Neural cell (in vitro differentiated cells): Measurements from ENCODE around the gene FMN2. TPM values are rescaled to one million over a fixed set of nuclear protein-coding genes. Genes with fewer than 3 reads are reported as not detected.

ENCODE experiments used
- H2AFZ ChIP-seq: fragments of 200-600, 300-800 bp; sonication (generic), shearing (Covaris generic); 2 replicates; pipeline ENCODE4 v1.6.0; 2014; ENCODE audit warnings: low read depth, mild to moderate bottlenecking, antibody characterized with exemption, low read length, moderate library complexity
- H3F3A ChIP-seq: fragments of 200-600 bp; shearing (Covaris generic); 2 replicates; pipeline ENCODE4 v1.6.1; 2016; ENCODE audit warnings: mild to moderate bottlenecking, moderate library complexity, mixed read lengths, antibody characterized with exemption, low read length; ENCODE audit not compliant: insufficient read depth, poor library complexity, severe bottlenecking
- H3K27ac ChIP-seq: fragments of 200-600, 300-800 bp; sonication (generic), shearing (Covaris generic); 2 replicates; pipeline ENCODE4 v1.5.1; 2014; ENCODE audit warnings: mild to moderate bottlenecking, low read length, moderate library complexity
- H3K27me3 ChIP-seq: fragments of 300-800, 200-600 bp; sonication (generic), shearing (Covaris generic); 2 replicates; pipeline ENCODE4 v1.6.0; 2014; ENCODE audit warnings: mild to moderate bottlenecking, low read depth, low read length, moderate library complexity; ENCODE audit not compliant: insufficient read depth
- H3K36me3 ChIP-seq: fragments of 300-800, 200-600 bp; sonication (generic), shearing (Covaris generic); 2 replicates; pipeline ENCODE4 v1.5.1; 2014; ENCODE audit warnings: mild to moderate bottlenecking, antibody characterized with exemption, low read length, moderate library complexity; ENCODE audit not compliant: insufficient read depth
- H3K4me2 ChIP-seq: fragments of 300-800, 200-600 bp; sonication (generic), shearing (Covaris generic); 2 replicates; pipeline ENCODE4 v1.6.0; 2014; ENCODE audit warnings: mild to moderate bottlenecking, low read length
- H3K4me3 ChIP-seq: fragments of 300-800, 200-600 bp; sonication (generic), shearing (Covaris generic); 2 replicates; pipeline ENCODE4 v1.5.1; 2014; ENCODE audit warnings: mild to moderate bottlenecking, low read length, moderate library complexity
- H3K79me2 ChIP-seq: fragments of 200-600 bp; shearing (Covaris generic); replicated peaks from 2 replicates; pipeline ENCODE4 v1.6.0; 2014; ENCODE audit warnings: mild to moderate bottlenecking, low read length, moderate library complexity; ENCODE audit not compliant: insufficient read depth
- H3K9ac ChIP-seq: fragments of 300-800, 200-600 bp; sonication (generic), shearing (Covaris generic); 2 replicates; pipeline ENCODE4 v1.6.1; 2016; ENCODE audit warnings: mild to moderate bottlenecking, low read length, mixed read lengths
- H3K9me2 ChIP-seq: fragments of 200-600 bp; shearing (Covaris generic); 2 replicates; pipeline ENCODE4 v1.6.1; 2016; ENCODE audit warnings: mild to moderate bottlenecking, low read length, mixed read lengths; ENCODE audit not compliant: insufficient read depth
- H3K9me3 ChIP-seq: fragments of 200-600, 300-800 bp; sonication (generic), shearing (Covaris generic); 2 replicates; pipeline ENCODE4 v1.6.1; 2016; ENCODE audit warnings: mild to moderate bottlenecking, mixed run types, low read length, moderate library complexity, mixed read lengths
- H4K20me1 ChIP-seq: fragments of 200-600 bp; shearing (Covaris generic); 2 replicates; pipeline ENCODE4 v1.6.1; 2016; ENCODE audit warnings: mild to moderate bottlenecking, mixed run types; ENCODE audit not compliant: insufficient read depth
- CTCF ChIP-seq: fragments of 450-650 bp; IDR thresholded peaks from 2 replicates; pipeline ENCODE4 v1.5.1; 2014; ENCODE audit warnings: antibody characterized with exemption, mild to moderate bottlenecking, moderate library complexity; ENCODE audit not compliant: poor library complexity, severe bottlenecking
- EP300 ChIP-seq: fragments of 450-650 bp; conservative IDR thresholded peaks from 2 replicates; pipeline ENCODE4 v1.6.1; 2014; ENCODE audit warnings: antibody characterized with exemption, mild to moderate bottlenecking, moderate library complexity; ENCODE audit not compliant: poor library complexity, severe bottlenecking
- EZH2 ChIP-seq: fragments of 200-600, 300-800 bp; shearing (Covaris generic), sonication (generic); IDR thresholded peaks from 2 replicates; pipeline ENCODE4 v1.6.1; 2014; ENCODE audit warnings: antibody characterized with exemption, low read length, borderline replicate concordance, mild to moderate bottlenecking; ENCODE audit not compliant: insufficient read depth, poor library complexity, severe bottlenecking
- MXI1 ChIP-seq: fragments of 450-650 bp; conservative IDR thresholded peaks from 2 replicates; pipeline ENCODE4 v1.6.1; 2014; ENCODE audit warnings: antibody characterized with exemption, mild to moderate bottlenecking; ENCODE audit not compliant: poor library complexity, severe bottlenecking
- POLR2AphosphoS5 ChIP-seq: IDR thresholded peaks from 2 replicates; pipeline ENCODE4 v1.6.1; 2012
- RAD21 ChIP-seq: fragments of 450-650 bp; conservative IDR thresholded peaks from 2 replicates; pipeline ENCODE4 v1.6.1; 2014; ENCODE audit warnings: antibody characterized with exemption, mild to moderate bottlenecking, moderate library complexity
- REST ChIP-seq: IDR thresholded peaks from 2 replicates; pipeline ENCODE4 v1.6.1; 2012; ENCODE audit warnings: borderline replicate concordance
- SMC3 ChIP-seq: fragments of 450-650 bp; conservative IDR thresholded peaks from 2 replicates; pipeline ENCODE4 v1.6.1; 2014; ENCODE audit warnings: antibody characterized with exemption, mild to moderate bottlenecking, moderate library complexity; ENCODE audit not compliant: poor library complexity
- TAF1 ChIP-seq: IDR thresholded peaks from 2 replicates; pipeline ENCODE4 v1.6.1; 2012; ENCODE audit warnings: low read depth
- polyA plus RNA-seq: library from polyadenylated mRNA; depleted of rRNA; stranded (reverse); fragments of >200 nt; gene quantifications from 2 replicates; pipeline ENCODE4 v1.2.3, GENCODE V29; 2014

The FMN2 gene
- polyA plus RNA-seq, 1 donor from 2014 or later: 23.9 TPM

- H3K9me2 ChIP-seq: no peaks in the 10 kb centered on the region
- H3K9me3 ChIP-seq: no peaks in the 10 kb centered on the region
- no peaks in the 10 kb centered on the region for H3K36me3 ChIP-seq
- H2AFZ ChIP-seq: no peak overlapping the region
- no peak overlapping the region for H3K9ac ChIP-seq
- H3K4me3 ChIP-seq: no peak overlapping the region
- no peak overlapping the region for H3K27ac ChIP-seq
- TF ChIP-seq SMC3: no peak
- TF ChIP-seq TAF1: no peak
- TF ChIP-seq EP300: no peak
- TF ChIP-seq REST: no peak
- no peak for TF ChIP-seq CTCF
- no peak for TF ChIP-seq EZH2
- no peak for TF ChIP-seq RAD21
- TF ChIP-seq POLR2AphosphoS5: no peak
- no peak for TF ChIP-seq MXI1
- no peaks in the 10 kb centered on the region for H3K79me2 ChIP-seq
- H3K27me3 ChIP-seq: no peaks in the 10 kb centered on the region
- no peaks in the 10 kb centered on the region for H4K20me1 ChIP-seq
- no peak overlapping the region for H3K4me2 ChIP-seq
- no peaks in the 10 kb centered on the region for H3F3A ChIP-seq
Measured at GRCh38 chr1:240207073-240207709, 115.5 kb downstream of the FMN2 start.

DNA sequence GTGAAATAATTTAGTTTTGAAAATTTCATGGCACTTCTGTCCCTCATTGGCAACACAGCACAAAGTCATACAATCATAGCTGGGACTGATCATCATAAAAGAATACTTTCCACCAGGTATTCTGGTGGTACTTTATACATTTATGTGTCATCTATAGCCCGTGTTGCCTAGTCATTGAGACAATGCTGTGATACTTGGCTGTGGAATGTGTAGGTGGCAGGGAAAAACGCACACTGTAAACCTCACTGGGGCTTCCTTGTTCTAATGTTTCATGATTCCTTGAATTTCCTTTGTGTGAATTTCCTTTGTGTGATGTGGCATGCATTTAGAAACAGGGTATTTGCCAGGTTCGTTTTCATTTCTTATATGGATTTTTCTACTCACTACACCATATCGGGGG lies 118.3 kb downstream of the FMN2 start:
- no peaks in the 10 kb centered on the region for H3K36me3 ChIP-seq

More for the DNA sequence above, 118.3 kb downstream of the FMN2 start:
- Histone ChIP-seq H3K9me3 (no peaks in the 10 kb centered on the region), H3K4me2 (no peak overlapping the region), H3K4me3 (no peak overlapping the region), H3K9ac (no peak overlapping the region), H3K9me2 (no peaks in the 10 kb centered on the region), H3K27ac (no peak overlapping the region), H4K20me1 (no peaks in the 10 kb centered on the region), H2AFZ (no peak overlapping the region), H3K27me3 (no peaks in the 10 kb centered on the region), H3K79me2 (no peaks in the 10 kb centered on the region), H3F3A (no peaks in the 10 kb centered on the region)
- TF ChIP-seq MXI1: no peak
- no peak for TF ChIP-seq SMC3
- no peak for TF ChIP-seq TAF1
- TF ChIP-seq EP300: no peak
- no peak for TF ChIP-seq EZH2
- TF ChIP-seq CTCF: no peak
- no peak for TF ChIP-seq POLR2AphosphoS5
- TF ChIP-seq REST: no peak
- TF ChIP-seq RAD21: no peak
